ENCODE measurements around the gene HIVEP3. TPM values are rescaled to one million over a fixed set of nuclear protein-coding genes. Genes with fewer than 3 reads are reported as not detected.

The HIVEP3 gene
- total and polyA plus RNA-seq, 4 experiments from 2014 or later: 8.2 to 12.8 (median 10.8) TPM

DNA sequence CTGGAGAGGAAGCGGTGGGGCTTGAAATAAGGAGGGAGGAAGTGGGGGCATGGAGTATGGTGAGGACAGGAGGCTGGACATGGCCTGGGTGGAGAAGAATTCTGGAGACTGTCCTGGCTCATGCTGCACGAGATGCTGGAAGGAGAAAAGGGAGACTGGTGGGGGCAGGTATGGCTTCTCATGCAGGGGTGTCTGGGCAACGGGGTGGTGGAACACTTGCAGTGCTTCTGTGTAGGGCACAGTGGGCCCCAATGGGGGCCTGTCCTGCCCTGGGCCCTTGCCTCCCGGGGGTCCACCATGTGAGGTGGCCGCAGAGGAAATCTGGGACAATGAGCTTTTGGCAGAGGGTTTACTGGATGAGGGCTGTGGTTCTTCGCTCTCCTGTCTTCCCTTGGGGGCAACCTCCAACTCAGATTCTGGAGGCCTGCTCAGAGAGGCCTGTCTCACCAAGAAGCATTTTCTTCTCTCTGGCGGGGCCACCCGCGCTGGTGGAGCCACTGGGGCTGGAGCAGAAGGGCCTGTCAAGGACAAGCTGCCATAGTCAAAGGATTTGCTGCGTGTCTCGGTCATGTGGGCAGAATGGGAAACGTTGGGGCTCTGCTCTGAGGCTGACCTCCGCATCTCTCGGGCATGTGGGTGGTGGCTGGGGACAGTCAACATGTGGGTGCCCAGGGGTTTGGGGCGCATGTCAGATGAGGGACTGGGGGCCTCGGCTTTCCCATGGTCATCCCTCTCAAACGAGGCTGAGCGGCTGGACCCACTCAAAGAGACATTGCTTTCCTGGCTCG lies 337.3 kb downstream of the HIVEP3 start:
- no peak overlapping the region for H3K4me3 Mint-ChIP-seq
- Histone ChIP-seq H3K36me3 (ENCODE audit: insufficient read depth, low read length) (no peaks in the 10 kb centered on the region), H3K4me1 (ENCODE audit: insufficient read depth, low read length) (no peaks in the 10 kb centered on the region), H3K9me3 (ENCODE audit: control insufficient read depth in 1 of 2, low read length in 2 of 2) (no peaks in the 10 kb centered on the region), H3K27me3 (ENCODE audit: insufficient read depth, low read length) (no peaks in the 10 kb centered on the region), H3K4me3 (ENCODE audit: low read length in 2 of 2) (no peak overlapping the region), H3K27ac (ENCODE audit: low read depth, low read length) (no peak overlapping the region)
- CTCF ChIA-PET (ENCODE audit: partially characterized antibody): interaction anchor here (1.4 kb wide), 1 partner anchor 592 kb away, joined by 4 read pairs; no protein-coding TSS in a partner anchor
- H3K27ac Mint-ChIP-seq: peak overlapping the region in 2 of 7 donors; percentile 5 to 86
- peaks cover 11 to 15% of the 10 kb centered on the region in 2 donors for H3K36me3 Mint-ChIP-seq
- peaks cover 3 to 7% (median 6%) of the 10 kb centered on the region in 4 donors for H3K4me1 Mint-ChIP-seq
- H3K9me3 Mint-ChIP-seq: no peaks in the 10 kb centered on the region
- no peak for DNase-seq
- intact Hi-C loops (cut with micrococcal nuclease): no loop called here
- no peaks in the 10 kb centered on the region for H3K27me3 Mint-ChIP-seq
- POLR2A ChIA-PET (ENCODE audit: partially characterized antibody): no interaction called here

DNA sequence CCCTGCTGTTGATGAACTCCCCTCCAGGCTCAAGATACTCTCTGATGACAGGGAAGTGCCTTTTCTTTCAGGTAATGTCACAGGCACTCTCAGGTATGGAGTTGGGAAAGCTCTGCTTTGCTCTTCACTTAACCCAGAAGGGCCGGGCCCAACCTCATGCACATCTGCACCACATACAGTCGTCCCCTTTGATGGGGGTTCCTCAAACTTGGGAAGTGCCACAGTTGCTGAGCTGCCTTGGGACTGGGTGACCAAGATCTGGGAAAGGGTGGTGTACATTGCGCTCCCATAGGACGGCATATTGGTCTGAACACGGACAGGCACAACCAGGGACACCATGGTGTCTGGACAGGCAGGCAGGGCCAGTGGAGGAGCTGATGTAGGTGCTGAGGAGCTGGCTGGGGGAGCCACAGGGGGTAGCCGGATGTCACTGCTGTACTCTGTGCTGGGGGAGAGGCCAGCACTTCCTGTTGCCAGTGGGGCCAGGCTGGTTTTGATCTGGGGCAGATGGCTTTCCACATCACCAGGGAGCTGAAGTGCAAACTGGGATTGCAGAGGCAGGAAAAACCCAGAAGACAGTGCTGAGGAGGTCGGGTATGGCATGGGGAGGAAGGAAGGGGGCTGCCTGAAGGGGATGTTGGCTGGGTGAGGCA lies 338.1 kb downstream of the HIVEP3 start:
- no peaks in the 10 kb centered on the region for H3K9me3 Mint-ChIP-seq
- no peak overlapping the region for H3K4me3 ChIP-seq (ENCODE audit: low read length in 2 of 2)
- no peaks in the 10 kb centered on the region for H3K4me1 ChIP-seq (ENCODE audit: insufficient read depth, low read length)
- DNase-seq: no peak
- H3K27ac ChIP-seq (ENCODE audit: low read depth, low read length): no peak overlapping the region
- no peaks in the 10 kb centered on the region for H3K9me3 ChIP-seq (ENCODE audit: control insufficient read depth in 1 of 2, low read length in 2 of 2)
- POLR2A ChIA-PET (ENCODE audit: partially characterized antibody): interaction anchor here (1.6 kb wide), 1 partner anchor 223 kb away, joined by 3 read pairs; no protein-coding TSS in a partner anchor
- intact Hi-C loops (cut with micrococcal nuclease): no loop called here
- H3K4me1 Mint-ChIP-seq: peaks cover 3 to 7% (median 6%) of the 10 kb centered on the region in 4 donors
- no peaks in the 10 kb centered on the region for H3K36me3 ChIP-seq (ENCODE audit: insufficient read depth, low read length)
- CTCF ChIA-PET (ENCODE audit: partially characterized antibody): interaction anchor here (1.4 kb wide), 1 partner anchor 593 kb away, joined by 4 read pairs; no protein-coding TSS in a partner anchor
- no peak overlapping the region for H3K4me3 Mint-ChIP-seq
- H3K27me3 Mint-ChIP-seq: no peaks in the 10 kb centered on the region
- peak overlapping the region in 2 of 7 donors; percentile 9 to 86 for H3K27ac Mint-ChIP-seq
- H3K36me3 Mint-ChIP-seq: peaks cover 11 to 15% of the 10 kb centered on the region in 2 donors
- no peaks in the 10 kb centered on the region for H3K27me3 ChIP-seq (ENCODE audit: insufficient read depth, low read length)

DNA sequence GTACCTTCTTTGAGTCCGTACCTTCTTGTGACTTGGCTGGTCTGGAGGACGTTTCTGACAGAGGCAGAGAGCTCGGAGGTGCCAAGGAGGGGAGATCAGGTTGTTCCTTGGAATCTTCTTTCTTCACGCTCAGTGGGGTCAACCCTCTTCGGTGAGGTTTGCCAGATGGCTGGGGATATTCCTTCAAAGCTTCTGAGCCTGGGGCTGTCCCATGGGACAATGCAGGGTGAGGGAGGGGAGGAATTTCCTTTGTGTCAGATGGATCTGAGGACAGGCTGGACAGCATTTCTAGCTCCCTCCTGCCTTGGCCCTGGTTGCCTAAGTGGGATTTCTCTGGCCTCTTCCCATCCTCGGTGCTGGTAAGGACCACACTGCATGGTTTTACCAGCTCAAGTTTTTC lies 338.7 kb downstream of the HIVEP3 start:
- peaks cover 11 to 15% of the 10 kb centered on the region in 2 donors for H3K36me3 Mint-ChIP-seq
- Histone ChIP-seq H3K27me3 (ENCODE audit: insufficient read depth, low read length) (no peaks in the 10 kb centered on the region), H3K36me3 (ENCODE audit: insufficient read depth, low read length) (no peaks in the 10 kb centered on the region), H3K4me3 (ENCODE audit: low read length in 2 of 2) (no peak overlapping the region), H3K4me1 (ENCODE audit: insufficient read depth, low read length) (no peaks in the 10 kb centered on the region), H3K9me3 (ENCODE audit: control insufficient read depth in 1 of 2, low read length in 2 of 2) (no peaks in the 10 kb centered on the region), H3K27ac (ENCODE audit: low read depth, low read length) (no peak overlapping the region)
- no peak for DNase-seq
- CTCF ChIA-PET (ENCODE audit: partially characterized antibody): interaction anchor here (1.2 to 1.4 kb wide), 2 partner anchors 312 to 593 kb away, joined by 3 to 4 read pairs; no protein-coding TSS in a partner anchor
- H3K4me1 Mint-ChIP-seq: peaks cover 3 to 10% (median 6%) of the 10 kb centered on the region in 4 donors
- H3K9me3 Mint-ChIP-seq: no peaks in the 10 kb centered on the region
- intact Hi-C loops (cut with micrococcal nuclease): no loop called here
- no peak overlapping the region for H3K4me3 Mint-ChIP-seq
- no peaks in the 10 kb centered on the region for H3K27me3 Mint-ChIP-seq
- no peak overlapping the region for H3K27ac Mint-ChIP-seq
- POLR2A ChIA-PET (ENCODE audit: partially characterized antibody): interaction anchor here (1.6 kb wide), 1 partner anchor 223 kb away, joined by 3 read pairs; no protein-coding TSS in a partner anchor

DNA sequence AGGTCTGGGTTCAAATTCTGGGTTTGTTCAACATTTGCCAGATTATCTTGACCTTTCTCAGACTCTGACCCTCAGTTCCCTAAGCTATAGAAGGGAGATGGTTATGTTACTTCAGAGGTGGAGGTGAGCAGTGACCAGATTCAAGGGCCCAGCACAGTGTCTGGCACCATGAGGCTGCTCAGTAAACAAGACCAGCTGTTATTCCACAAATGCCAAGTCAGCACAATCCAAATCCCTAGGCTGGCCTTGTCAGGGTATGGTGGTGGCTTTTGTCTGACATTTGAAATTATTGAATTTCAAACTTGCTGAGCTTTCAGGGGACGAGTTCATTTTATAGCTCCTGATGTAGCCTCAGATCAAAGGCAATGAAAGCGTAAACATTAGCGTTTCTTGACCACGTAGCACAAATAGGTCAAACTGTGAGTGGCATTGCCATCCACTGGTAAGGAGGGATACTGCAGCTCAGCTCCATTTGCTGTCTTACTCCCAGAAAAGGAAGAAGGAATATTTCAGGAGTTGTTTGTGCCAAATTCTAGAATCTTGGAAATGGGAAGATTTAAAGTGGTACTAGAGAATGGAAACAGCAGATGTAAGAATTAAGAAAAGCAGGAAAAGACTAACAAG lies 339.9 kb downstream of the HIVEP3 start:
- Mint-ChIP-seq H3K4me3 (no peak overlapping the region), H3K27me3 (no peaks in the 10 kb centered on the region), H3K4me1 (peaks cover 7 to 17% (median 11%) of the 10 kb centered on the region in 4 donors), H3K9me3 (no peaks in the 10 kb centered on the region), H3K27ac (peak overlapping the region in 4 of 7 donors; percentile 15 to 69 (median 33)), H3K36me3 (peaks cover 6 to 15% of the 10 kb centered on the region in 2 donors)
- Histone ChIP-seq H3K9me3 (ENCODE audit: control insufficient read depth in 1 of 2, low read length in 2 of 2) (no peaks in the 10 kb centered on the region), H3K27ac (ENCODE audit: low read depth, low read length) (no peak overlapping the region), H3K36me3 (ENCODE audit: insufficient read depth, low read length) (no peaks in the 10 kb centered on the region), H3K4me3 (ENCODE audit: low read length in 2 of 2) (no peak overlapping the region), H3K4me1 (ENCODE audit: insufficient read depth, low read length) (peaks cover 5% of the 10 kb centered on the region), H3K27me3 (ENCODE audit: insufficient read depth, low read length) (no peaks in the 10 kb centered on the region)
- DNase-seq: no peak
- ChIA-PET CTCF (ENCODE audit: partially characterized antibody) (interaction anchor here (1.1 to 1.6 kb wide), 5 partner anchors 95 to 594 kb away, joined by 3 to 5 read pairs (median 4); no protein-coding TSS in a partner anchor), POLR2A (ENCODE audit: partially characterized antibody) (interaction anchor here (1.6 kb wide), 1 partner anchor 225 kb away, joined by 3 read pairs; no protein-coding TSS in a partner anchor)
- intact Hi-C loops (cut with micrococcal nuclease): loop anchor here (10.0 kb wide), 3 partner anchors 86 to 456 kb away; no protein-coding TSS in a partner anchor

DNA sequence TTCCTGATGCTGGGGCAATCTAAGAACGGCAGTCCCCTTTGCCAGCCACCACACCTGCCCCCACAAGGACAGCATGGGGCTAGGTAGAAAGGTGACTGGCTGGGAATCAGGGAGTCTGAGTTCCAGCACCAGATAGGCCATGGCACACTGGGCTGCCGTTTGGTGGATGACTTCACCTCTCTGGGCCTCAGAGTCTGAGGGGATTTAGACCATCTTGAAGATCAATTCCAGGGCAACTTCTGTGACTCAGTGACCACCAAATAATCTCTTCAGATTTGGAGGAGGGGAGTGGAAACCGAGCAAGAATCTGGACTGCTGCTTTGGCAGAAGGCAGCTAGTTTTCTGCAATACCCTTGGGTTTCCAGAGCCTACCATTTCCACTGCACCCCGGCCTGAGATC lies 342.1 kb downstream of the HIVEP3 start:
- Mint-ChIP-seq H3K36me3 (peaks cover 7 to 8% of the 10 kb centered on the region in 2 donors), H3K4me1 (peaks cover 8 to 16% (median 13%) of the 10 kb centered on the region in 4 donors), H3K9me3 (no peaks in the 10 kb centered on the region), H3K27ac (peak overlapping the region in 1 of 7 donors; percentile 68), H3K27me3 (no peaks in the 10 kb centered on the region), H3K4me3 (no peak overlapping the region)
- H3K27ac ChIP-seq (ENCODE audit: low read depth, low read length): no peak overlapping the region
- H3K4me1 ChIP-seq (ENCODE audit: insufficient read depth, low read length): peaks cover 5% of the 10 kb centered on the region
- ChIA-PET CTCF (ENCODE audit: partially characterized antibody) (interaction anchor here (3.3 to 4.8 kb wide), 3 partner anchors 227 to 596 kb away, joined by 14 to 60 read pairs (median 21); no protein-coding TSS in a partner anchor), POLR2A (ENCODE audit: partially characterized antibody) (no interaction called here)
- no peak overlapping the region for H3K4me3 ChIP-seq (ENCODE audit: low read length in 2 of 2)
- H3K27me3 ChIP-seq (ENCODE audit: insufficient read depth, low read length): no peaks in the 10 kb centered on the region
- no peaks in the 10 kb centered on the region for H3K36me3 ChIP-seq (ENCODE audit: insufficient read depth, low read length)
- no peak for DNase-seq
- no peaks in the 10 kb centered on the region for H3K9me3 ChIP-seq (ENCODE audit: control insufficient read depth in 1 of 2, low read length in 2 of 2)
- intact Hi-C loops (cut with micrococcal nuclease): loop anchor here (10.0 kb wide), 3 partner anchors 88 to 458 kb away; no protein-coding TSS in a partner anchor

DNA sequence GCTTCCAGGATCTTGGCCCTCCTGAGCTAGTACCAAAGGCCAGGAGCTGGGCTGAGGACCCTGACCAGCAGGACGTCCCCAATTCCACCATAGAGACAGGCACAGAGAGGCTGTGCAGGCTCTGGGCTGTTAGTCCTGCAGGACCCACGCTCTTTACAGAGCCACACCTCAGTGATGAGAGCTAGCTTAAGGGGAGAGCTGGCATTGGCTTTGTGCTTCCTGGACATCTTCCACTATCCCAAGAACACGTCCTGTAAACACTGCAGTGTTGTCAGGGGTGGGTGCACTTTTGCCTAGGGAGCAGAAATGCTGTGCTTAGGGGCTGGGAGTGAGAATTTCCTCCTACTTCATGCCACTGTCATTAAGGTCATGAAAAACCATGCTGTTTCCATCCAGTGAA lies 342.5 kb downstream of the HIVEP3 start:
- Mint-ChIP-seq H3K9me3 (no peaks in the 10 kb centered on the region), H3K4me1 (peaks cover 7 to 16% (median 13%) of the 10 kb centered on the region in 4 donors), H3K27me3 (no peaks in the 10 kb centered on the region), H3K4me3 (no peak overlapping the region), H3K36me3 (peaks cover 7% of the 10 kb centered on the region in 2 donors), H3K27ac (peak overlapping the region in 1 of 7 donors; percentile 68)
- DNase-seq: no peak
- H3K4me1 ChIP-seq (ENCODE audit: insufficient read depth, low read length): peaks cover 5% of the 10 kb centered on the region
- H3K27me3 ChIP-seq (ENCODE audit: insufficient read depth, low read length): no peaks in the 10 kb centered on the region
- H3K4me3 ChIP-seq (ENCODE audit: low read length in 2 of 2): no peak overlapping the region
- H3K9me3 ChIP-seq (ENCODE audit: control insufficient read depth in 1 of 2, low read length in 2 of 2): no peaks in the 10 kb centered on the region
- ChIA-PET CTCF (ENCODE audit: partially characterized antibody) (interaction anchor here (1.0 to 4.8 kb wide), 6 partner anchors 38 to 597 kb away, joined by 3 to 60 read pairs (median 9); no protein-coding TSS in a partner anchor), POLR2A (ENCODE audit: partially characterized antibody) (no interaction called here)
- intact Hi-C loops (cut with micrococcal nuclease): loop anchor here (10.0 kb wide), 3 partner anchors 89 to 459 kb away; no protein-coding TSS in a partner anchor
- H3K36me3 ChIP-seq (ENCODE audit: insufficient read depth, low read length): no peaks in the 10 kb centered on the region
- H3K27ac ChIP-seq (ENCODE audit: low read depth, low read length): no peak overlapping the region
